Ishikawa (cell line): Measurements from ENCODE around the gene INKA2.

Source experiments
- EP300 ChIP-seq: IDR thresholded peaks from 2 replicates; pipeline ENCODE4 v1.6.1; 2012; ENCODE audit warnings: borderline replicate concordance
- RAD21 ChIP-seq: IDR thresholded peaks from 2 replicates; pipeline ENCODE4 v1.6.1; 2012; ENCODE audit warnings: low read depth
- TCF12 ChIP-seq: IDR thresholded peaks from 2 replicates; pipeline ENCODE4 v1.6.1; 2012; ENCODE audit warnings: low read depth
- ZBTB7A ChIP-seq: IDR thresholded peaks from 2 replicates; pipeline ENCODE4 v1.6.1; 2012; ENCODE audit warnings: low read depth

DNA sequence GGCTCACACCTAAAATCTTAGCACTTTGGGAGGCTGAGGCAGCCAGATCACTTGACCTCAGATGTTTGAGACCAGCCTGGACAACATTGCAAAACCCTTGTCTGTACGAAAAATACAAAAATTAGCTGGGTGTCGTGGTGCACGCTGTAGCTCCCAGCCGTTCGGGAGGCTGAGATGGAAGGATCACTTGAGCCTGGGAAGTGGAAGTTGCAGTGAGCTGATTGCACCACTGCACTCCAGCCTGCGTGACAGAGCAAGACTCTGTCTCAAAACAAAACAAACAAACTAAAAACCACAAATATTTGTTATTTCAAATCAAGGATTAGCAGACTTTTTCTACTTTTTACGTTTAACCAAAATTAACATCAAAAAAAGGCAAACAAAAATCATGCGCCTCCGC, 31.3 kb downstream of the INKA2 start:
- no peak for TF ChIP-seq RAD21
- no peak for TF ChIP-seq EP300
- TF ChIP-seq TCF12: no peak
- TF ChIP-seq ZBTB7A: no peak
